ENCODE results near the gene B4GAT1.

Gene B4GAT1

GRCh38 chr11:66338276-66339161 lies 8.9 kb downstream of the B4GAT1 start:
- DNase-seq, result no peak

DNA sequence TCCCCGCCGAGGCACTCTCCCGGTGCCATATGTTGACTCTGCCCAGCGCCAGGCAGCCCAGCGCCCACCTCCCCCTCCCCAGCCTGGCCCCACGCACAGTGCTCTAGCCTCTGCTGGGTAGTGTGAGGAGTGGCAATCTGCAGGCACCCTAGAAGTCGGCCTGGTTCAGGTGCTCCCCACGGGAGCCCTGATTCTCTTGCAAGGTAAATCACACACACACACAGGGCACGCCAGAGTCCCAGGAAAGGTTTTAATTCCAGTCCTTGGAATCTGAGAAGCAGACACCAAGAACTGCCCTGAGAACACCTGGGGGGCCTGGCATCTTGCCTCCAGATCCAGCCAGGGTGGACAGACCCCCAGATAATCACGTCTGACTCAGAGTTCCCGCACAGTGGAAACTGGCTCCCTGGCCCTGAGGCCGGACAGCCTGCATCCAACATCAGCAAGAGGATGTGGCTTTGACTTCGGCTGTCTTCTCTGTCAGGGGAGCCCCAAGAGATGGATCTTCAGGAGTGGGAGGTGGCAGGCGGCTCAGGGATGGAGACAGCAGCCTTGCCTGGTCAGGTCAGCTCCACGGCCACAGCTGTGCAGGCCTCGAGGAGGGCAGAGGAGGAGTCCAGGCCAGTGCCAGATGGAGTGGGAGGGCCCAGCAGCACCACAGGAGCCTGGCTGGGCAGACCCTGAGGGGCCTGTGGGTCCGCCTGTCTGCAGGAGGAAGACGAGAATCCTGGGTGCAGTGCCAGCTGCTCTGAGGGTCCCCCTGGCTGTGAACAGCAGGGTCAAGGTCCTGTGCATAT lies 10.1 kb downstream of the B4GAT1 start:
- peak in 1 of 56 donors; percentile 53 for DNase-seq

DNA sequence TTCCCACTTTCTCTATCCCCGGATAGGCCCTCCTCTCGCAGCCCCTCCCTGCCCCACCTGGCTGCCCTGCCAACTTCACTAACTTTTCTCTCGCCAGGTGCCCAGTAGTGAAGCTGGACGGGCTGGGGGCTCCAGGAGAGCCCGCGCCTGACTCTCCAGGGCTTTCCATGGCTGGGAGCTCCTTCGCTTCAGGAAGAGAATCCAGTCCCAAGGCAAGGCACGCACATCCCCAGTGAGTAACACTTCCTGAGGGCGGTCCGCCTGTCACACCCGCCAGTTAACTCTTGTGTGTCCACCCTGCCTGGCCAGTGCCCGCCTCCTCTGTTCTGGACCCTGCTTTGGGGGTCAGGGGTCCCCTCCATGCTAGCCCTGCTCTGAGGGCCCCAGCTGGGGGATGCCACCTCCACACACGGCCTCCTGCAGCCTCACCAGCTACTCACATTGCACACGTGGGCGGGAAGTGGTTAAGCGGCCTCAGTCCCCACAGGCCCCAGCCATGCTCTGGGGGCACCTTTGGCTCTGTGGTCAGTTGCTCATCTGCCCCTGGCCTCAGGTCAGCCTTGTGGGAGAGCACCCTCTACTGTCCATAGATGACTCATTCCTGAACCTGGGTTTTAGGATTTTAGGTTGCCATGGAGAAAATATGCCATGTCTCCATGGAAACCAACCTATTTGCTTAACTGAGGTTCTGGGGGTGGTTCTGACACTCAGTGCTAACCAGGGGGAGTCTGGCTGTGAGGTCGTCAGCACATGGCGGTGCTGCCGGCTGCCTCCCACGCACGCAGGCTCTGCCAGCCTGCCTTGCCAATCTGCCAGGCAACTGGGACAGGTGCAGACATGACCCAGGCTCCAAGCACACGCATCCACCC lies 11.0 kb downstream of the B4GAT1 start, which contains the start of gene RIN1:
TSS of gene RIN1 (minus strand) at position 201 of the 869 bp plus-strand sequence. CDS start at position 169, 32 bp downstream.
- peak in 41 of 56 donors; percentile 22 to 91 (median 64) for DNase-seq

DNA sequence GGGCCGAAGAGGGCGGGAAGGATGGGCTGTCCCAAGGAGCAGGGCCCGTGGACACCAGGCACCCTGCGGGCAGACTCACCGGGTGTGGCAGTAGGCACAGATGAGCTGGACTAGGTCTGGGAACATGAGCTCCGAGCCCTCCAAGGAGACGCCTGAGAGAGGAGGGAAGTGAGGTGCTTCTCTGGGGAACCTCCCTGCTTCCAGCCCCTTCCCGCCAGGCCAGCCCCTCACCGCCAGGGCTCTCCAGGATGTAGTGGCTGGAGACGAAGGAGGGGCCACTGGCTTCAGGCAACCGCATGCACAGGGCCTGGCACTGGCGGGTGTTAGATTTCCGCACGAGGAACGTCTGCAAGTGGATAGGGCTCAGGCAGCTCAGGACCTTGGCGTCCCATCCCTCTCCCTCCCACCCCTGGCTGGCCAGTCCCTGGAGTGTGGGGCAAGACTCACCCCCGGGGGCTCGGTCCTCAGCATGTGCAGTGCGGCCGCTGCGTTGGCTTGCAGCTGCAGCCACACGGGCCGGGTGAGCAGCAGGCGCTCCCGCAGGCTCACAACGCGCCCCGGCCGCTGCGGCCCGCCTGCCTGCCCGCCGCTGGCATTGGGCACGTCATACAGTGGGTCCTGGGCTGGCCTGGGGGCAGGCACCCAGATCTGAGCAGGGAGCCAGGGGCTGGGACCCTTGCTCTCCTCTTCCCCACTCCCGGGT lies 11.7 kb downstream of the B4GAT1 start:
- peak in 1 of 56 donors; percentile 26 for DNase-seq

- DNase-seq, result no peak
Observed at GRCh38 chr11:66334605-66335442, 12.6 kb downstream of the B4GAT1 start.

DNA sequence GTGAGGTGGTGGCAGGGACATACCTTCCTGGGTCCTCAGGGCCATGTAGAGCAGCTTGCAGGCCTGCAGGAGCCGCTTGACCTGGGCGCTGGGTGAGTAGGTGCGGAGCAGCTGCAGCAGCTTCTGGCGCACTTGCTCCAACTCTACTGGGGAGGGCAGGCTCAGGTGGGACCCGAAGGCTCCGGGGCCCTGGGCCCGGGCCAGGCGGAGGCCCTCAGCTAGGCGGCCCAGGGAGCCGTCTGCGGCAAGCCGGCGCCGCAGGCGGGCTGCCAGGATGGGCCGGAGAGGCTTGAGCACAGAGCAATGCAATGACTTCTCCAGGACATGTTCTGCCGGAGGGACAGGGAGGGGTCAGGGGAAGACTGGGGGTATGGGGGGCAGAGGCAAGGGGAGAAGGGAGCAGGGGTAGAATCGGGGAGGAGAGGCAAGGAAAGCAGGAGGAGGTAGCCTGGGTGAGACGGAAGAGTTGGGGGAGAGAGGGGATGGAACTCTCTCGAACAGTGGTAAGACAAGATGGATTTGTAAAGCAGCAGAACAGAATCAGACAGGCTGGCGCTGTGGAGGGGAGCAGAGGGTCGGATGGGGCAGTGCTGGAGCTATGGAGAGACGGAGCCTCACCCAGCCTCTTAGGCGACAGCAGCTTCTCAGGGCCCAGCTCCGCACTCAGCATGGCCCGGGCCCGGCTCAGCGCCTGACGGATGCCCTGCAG lies 13.4 kb downstream of the B4GAT1 start:
- no peak for DNase-seq

DNA sequence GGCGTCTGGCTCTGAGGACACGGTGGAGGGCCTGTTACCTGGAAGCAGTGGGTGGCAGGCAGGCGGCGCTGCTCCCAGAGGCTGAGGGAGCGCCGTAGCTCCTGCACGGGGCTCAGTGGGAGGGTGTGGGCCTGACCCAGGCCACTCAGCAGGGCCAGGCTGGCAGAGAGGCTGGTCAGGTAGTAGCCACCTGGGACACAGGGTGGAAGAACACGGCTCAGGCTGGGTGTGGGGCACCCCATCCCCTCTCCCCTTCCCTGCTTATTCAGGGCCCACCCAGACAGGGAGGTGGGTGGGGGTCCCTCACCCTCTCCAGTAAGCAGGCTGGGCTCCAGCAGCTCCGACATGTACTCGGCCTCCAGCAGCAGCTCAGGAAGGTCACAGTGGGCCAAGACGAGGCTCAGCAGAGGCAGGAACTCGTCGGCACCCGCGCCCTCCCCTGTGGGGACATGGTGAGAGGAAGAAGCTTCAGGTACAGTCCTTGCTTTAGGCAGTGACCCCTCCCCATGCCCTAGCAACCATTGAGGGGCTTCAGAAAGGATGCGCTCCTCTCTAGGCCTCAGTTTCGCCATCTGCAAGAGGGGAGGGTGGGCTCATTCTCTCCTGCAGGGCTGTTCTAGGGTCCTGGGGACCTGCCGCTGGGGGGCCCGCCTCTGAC lies 14.1 kb downstream of the B4GAT1 start:
- no peak for DNase-seq

DNA sequence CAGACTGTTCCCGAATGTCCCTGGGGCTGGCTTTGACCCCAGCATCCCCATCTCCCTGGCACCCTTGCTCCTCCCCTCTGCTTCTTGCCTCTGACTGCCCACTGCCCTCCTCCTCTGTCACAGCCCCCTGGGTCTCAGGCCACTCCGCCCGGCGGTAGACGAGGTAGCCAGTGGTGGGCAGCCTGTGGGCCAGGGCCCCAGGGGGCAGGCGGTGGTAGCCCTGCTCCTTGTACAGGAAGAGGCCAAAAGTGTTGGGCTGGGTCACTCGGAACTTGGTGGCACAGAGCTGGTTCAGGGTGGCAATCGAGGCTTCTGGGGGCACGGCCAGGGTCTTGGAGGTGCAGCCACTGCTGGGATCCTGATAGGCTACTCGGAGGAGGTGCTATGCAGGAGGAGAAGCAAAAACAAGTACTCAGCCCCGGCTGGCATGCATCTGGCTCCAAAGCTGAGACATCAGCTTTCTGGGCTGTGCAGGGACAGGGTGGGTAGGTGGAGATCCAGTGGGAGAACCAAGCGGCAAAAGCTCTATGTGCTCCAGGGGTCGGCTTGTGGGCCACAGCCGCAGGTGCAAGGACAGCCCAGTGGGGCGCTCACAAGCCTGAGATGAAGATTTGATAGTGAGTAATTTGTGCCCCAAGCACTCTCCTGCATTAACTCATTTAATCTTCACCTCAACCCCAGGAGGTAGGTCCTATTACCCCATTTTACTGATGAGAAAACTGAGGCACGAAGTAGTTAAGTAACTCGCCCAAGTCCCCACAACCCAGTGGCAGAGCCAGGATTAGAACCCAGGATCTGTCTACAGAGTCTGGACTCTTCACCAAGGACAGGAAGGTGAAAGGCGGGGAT lies 14.8 kb downstream of the B4GAT1 start:
- DNase-seq, result no peak

DNA sequence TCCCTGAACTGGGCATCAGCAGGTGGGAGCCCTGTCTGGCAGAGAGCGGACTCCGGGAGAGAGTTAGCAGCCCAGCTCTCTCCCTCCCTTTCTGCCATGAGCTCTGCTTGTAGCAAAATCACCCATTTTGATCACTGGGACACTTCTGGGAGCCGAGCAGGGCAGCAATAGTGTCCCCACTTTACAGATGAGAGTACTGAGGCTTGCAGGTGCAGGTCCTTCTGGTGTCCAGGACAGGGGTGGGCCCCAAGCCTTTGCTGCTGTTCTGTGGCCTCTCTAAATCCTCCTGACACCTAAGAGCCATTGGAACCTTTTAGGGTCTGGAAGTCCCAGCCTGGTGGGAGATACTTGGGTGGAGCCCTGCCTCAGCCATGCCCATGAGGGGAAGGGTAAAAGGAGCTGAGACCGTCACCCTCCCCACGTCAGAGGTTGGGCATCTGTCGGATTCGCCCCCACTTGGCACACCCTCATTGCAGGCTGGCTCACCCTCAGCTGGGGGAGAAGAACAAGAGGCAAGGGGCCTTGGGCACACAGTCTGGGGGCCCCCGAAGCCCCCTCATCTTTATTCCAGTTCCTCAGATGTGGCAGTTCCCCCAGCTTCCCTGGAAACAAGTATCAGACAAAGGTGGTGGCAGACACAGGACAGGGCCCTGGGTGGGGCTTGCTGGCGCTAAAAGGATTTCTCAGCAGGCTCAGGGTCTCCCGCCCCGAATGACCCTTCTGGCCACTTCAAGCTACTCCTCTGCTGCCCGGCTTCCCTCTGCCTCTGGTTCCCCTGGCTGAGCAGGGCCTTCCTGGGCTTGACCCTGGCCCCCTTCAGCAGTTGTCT lies 15.7 kb downstream of the B4GAT1 start:
- DNase-seq, result no peak

- DNase-seq, result no peak
Observed at GRCh38 chr11:66330931-66331330, 16.5 kb downstream of the B4GAT1 start.

DNA sequence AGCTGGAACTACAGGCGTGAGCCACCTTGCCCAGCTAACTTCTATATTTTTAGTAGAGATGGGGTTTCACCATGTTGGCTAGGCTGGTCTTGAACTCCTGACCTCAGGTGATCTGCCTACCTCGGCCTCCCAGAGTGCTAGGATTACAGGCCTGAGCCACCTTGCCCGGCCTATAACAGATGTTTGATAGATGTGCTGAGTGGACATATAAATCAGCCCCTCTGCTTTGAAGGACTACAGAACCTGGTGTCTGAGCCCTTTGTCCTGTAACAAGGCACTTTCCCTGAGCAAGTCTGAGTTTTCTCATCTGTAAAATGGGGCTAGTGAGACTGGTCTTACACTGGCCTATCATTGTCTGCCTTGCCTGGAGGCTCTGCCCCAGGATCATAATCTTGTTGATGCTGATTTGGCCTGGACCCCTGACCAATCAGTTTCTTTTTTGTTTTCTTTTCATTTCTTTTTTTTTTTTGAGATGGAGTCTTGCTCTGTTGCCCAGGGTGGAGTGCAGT lies 18.2 kb downstream of the B4GAT1 start:
- no peak for DNase-seq

GRCh38 chr11:66328302-66329144 lies 18.9 kb downstream of the B4GAT1 start:
- peak in 50 of 56 donors; percentile 20 to 82 (median 58) for DNase-seq

GRCh38 chr11:66328031-66328301 lies 19.5 kb downstream of the B4GAT1 start:
- DNase-seq, result no peak

GRCh38 chr11:66327171-66328030 lies 20.0 kb downstream of the B4GAT1 start:
- DNase-seq, result no peak

Measured in nucleus accumbens (tissue), 56 donors.